GM19395 (cell line): Measurements from ENCODE around the gene NPHP4.

Experiments
- ATAC-seq: cut with Tn5 transposase; IDR thresholded peaks from one replicate; pipeline ENCODE4 v1.9.1; 2021; ENCODE audit warnings: mild to moderate bottlenecking, moderate library complexity; ENCODE audit not compliant: unreplicated experiment

Gene NPHP4

GRCh38 chr1:5991381-5992025 lies 722 bp downstream of the NPHP4 start:
- ATAC-seq, result peak; percentile 27

GRCh38 chr1:5990913-5991312 lies 1.3 kb downstream of the NPHP4 start:
- ATAC-seq, result no peak

- no peak for ATAC-seq
Observed at GRCh38 chr1:5989731-5990271, 2.4 kb downstream of the NPHP4 start.

- no peak for ATAC-seq
Observed at GRCh38 chr1:5989286-5989605, 3.0 kb downstream of the NPHP4 start.

GRCh38 chr1:5988596-5989285 lies 3.5 kb downstream of the NPHP4 start:
- ATAC-seq, result no peak

GRCh38 chr1:5986018-5986417 lies 6.2 kb downstream of the NPHP4 start:
- no peak for ATAC-seq

GRCh38 chr1:5985250-5985649 lies 7.0 kb downstream of the NPHP4 start:
- no peak for ATAC-seq

- ATAC-seq, result no peak
Observed at GRCh38 chr1:5983361-5984103, 8.7 kb downstream of the NPHP4 start.

- ATAC-seq, result no peak
Observed at GRCh38 chr1:5982868-5983267, 9.4 kb downstream of the NPHP4 start.

GRCh38 chr1:5982276-5982675 lies 9.9 kb downstream of the NPHP4 start:
- no peak for ATAC-seq

- no peak for ATAC-seq
Observed at GRCh38 chr1:5981009-5981380, 11.2 kb downstream of the NPHP4 start.

GRCh38 chr1:5980314-5981008 lies 11.8 kb downstream of the NPHP4 start:
- ATAC-seq, result no peak

- no peak for ATAC-seq
Observed at GRCh38 chr1:5979536-5980313, 12.5 kb downstream of the NPHP4 start.

- no peak for ATAC-seq
Observed at GRCh38 chr1:5978452-5978851, 13.8 kb downstream of the NPHP4 start.

GRCh38 chr1:5977494-5978444 lies 14.5 kb downstream of the NPHP4 start:
- no peak for ATAC-seq

GRCh38 chr1:5976726-5977493 lies 15.3 kb downstream of the NPHP4 start:
- ATAC-seq, result no peak

GRCh38 chr1:5976231-5976630 lies 16.0 kb downstream of the NPHP4 start:
- no peak for ATAC-seq

GRCh38 chr1:5975133-5975880 lies 16.9 kb downstream of the NPHP4 start:
- ATAC-seq, result no peak
